Purkinje cell (primary cell): ENCODE data around the gene ESD. TPM values are rescaled to one million over a fixed set of nuclear protein-coding genes. Genes with fewer than 3 reads are reported as not detected.

ENCODE experiments used
- polyA plus RNA-seq: library from polyadenylated mRNA; unstranded; fragments of >200 nt; fragmentation: Nextera tagmentation; gene quantifications from 2 replicates; pipeline ENCODE4 v1.2.1, GENCODE V29; 2014

Gene ESD
- polyA plus RNA-seq, result 255 and 271 TPM in 2 replicates

GRCh38 chr13:46796515-46797474, at the start of gene ESD:
ESD (minus strand) TSS chr13:46797161; CDS start chr13:46791413, 5,748 bp downstream.

Other genes with a start within 250 kb of the ESD start
- 15.9 and 26.1 TPM in 2 replicates for gene LRCH1, start 244.0 kb downstream of the ESD start, polyA plus RNA-seq
- gene HTR2A, start 99.9 kb upstream of the ESD start, polyA plus RNA-seq, result 11.6 TPM in 1 of 2 replicates, not detected in the other